H9 (cell line): Measurements from ENCODE around the gene DAZAP1. TPM values are rescaled to one million over a fixed set of nuclear protein-coding genes. Genes with fewer than 3 reads are reported as not detected.

Experiments
- DNase-seq: peaks from one replicate; pipeline ENCODE4 v3.0.0-alpha.2; 2017
- H2AFZ ChIP-seq: one replicate; pipeline ENCODE4 v1.6.1; 2013; ENCODE audit warnings: mild to moderate bottlenecking, low read length, control low read depth, moderate library complexity
- H2AK5ac ChIP-seq: 2 replicates; pipeline ENCODE4 v1.6.1; 2013; ENCODE audit warnings: low read length, control low read depth, mixed read lengths; ENCODE audit not compliant: insufficient read length
- H2BK120ac ChIP-seq: one replicate; pipeline ENCODE4 v1.6.1; 2013; ENCODE audit warnings: low read depth, mild to moderate bottlenecking, low read length, control low read depth, inconsistent platforms; ENCODE audit not compliant: poor library complexity, severe bottlenecking
- H2BK12ac ChIP-seq: 2 replicates; pipeline ENCODE4 v1.6.1; 2013; ENCODE audit warnings: low read length, control low read depth, mixed read lengths, low read depth; ENCODE audit not compliant: insufficient read length
- H2BK15ac ChIP-seq: 2 replicates; pipeline ENCODE4 v1.6.1; 2013; ENCODE audit warnings: low read depth, low read length, control low read depth
- H2BK20ac ChIP-seq: one replicate; pipeline ENCODE4 v1.6.1; 2013; ENCODE audit warnings: low read depth, mild to moderate bottlenecking, low read length, control low read depth, inconsistent platforms; ENCODE audit not compliant: poor library complexity, severe bottlenecking
- H2BK5ac ChIP-seq: 2 replicates; pipeline ENCODE4 v1.6.1; 2013; ENCODE audit warnings: low read length, control low read depth, mixed read lengths; ENCODE audit not compliant: insufficient read length
- H3K14ac ChIP-seq: 2 replicates; pipeline ENCODE4 v1.6.1; 2013; ENCODE audit warnings: low read length, control low read depth; ENCODE audit not compliant: insufficient read depth
- H3K18ac ChIP-seq: 2 replicates; pipeline ENCODE4 v1.6.1; 2013; ENCODE audit warnings: low read depth, mild to moderate bottlenecking, mixed read lengths, low read length, control low read depth; ENCODE audit not compliant: insufficient read length
- H3K23ac ChIP-seq: 2 replicates; pipeline ENCODE4 v1.6.1; 2013; ENCODE audit warnings: low read length, control low read depth, mixed read lengths, low read depth; ENCODE audit not compliant: insufficient read length
- H3K23me2 ChIP-seq: 2 replicates; pipeline ENCODE4 v1.6.1; 2013; ENCODE audit warnings: low read depth, mild to moderate bottlenecking, mixed read lengths, low read length, control low read depth; ENCODE audit not compliant: insufficient read length, poor library complexity, severe bottlenecking
- H3K27ac ChIP-seq: 2 replicates; pipeline ENCODE4 v1.5.1; 2013; ENCODE audit warnings: low read length, control low read depth, mixed read lengths, low read depth; ENCODE audit not compliant: insufficient read length
- H3K27me3 ChIP-seq: 2 replicates; pipeline ENCODE4 v1.6.1; 2013; ENCODE audit warnings: low read length, control low read depth, inconsistent platforms; ENCODE audit not compliant: insufficient read depth
- H3K4ac ChIP-seq: 2 replicates; pipeline ENCODE4 v1.6.1; 2013; ENCODE audit warnings: low read depth, mild to moderate bottlenecking, control low read depth, inconsistent platforms, low read length, moderate library complexity
- H3K4me1 ChIP-seq: 2 replicates; pipeline ENCODE4 v1.6.1; 2013; ENCODE audit warnings: low read length, control low read depth, inconsistent platforms; ENCODE audit not compliant: insufficient read depth
- H3K4me2 ChIP-seq: 2 replicates; pipeline ENCODE4 v1.6.1; 2013; ENCODE audit warnings: low read length, control low read depth, mixed read lengths; ENCODE audit not compliant: insufficient read length, insufficient read depth
- H3K56ac ChIP-seq: 2 replicates; pipeline ENCODE4 v1.6.1; 2013; ENCODE audit warnings: low read depth, mild to moderate bottlenecking, mixed read lengths, low read length, control low read depth; ENCODE audit not compliant: insufficient read length
- H3K79me1 ChIP-seq: 2 replicates; pipeline ENCODE4 v1.6.1; 2013; ENCODE audit warnings: low read depth, mild to moderate bottlenecking, moderate library complexity, low read length, control low read depth, inconsistent platforms; ENCODE audit not compliant: insufficient read depth, poor library complexity, severe bottlenecking
- H3K79me2 ChIP-seq: 2 replicates; pipeline ENCODE4 v1.6.1; 2013; ENCODE audit warnings: low read length, control low read depth, inconsistent platforms; ENCODE audit not compliant: insufficient read depth
- H3K9ac ChIP-seq: 2 replicates; pipeline ENCODE4 v1.6.1; 2013; ENCODE audit warnings: low read length, control low read depth, mixed read lengths; ENCODE audit not compliant: insufficient read length; ENCODE audit errors: extremely low read depth
- H3K9me3 ChIP-seq: one replicate; pipeline ENCODE4 v1.6.1; 2013; ENCODE audit warnings: low read depth, low read length, inconsistent platforms; ENCODE audit not compliant: control insufficient read depth
- H3T11ph ChIP-seq: one replicate; pipeline ENCODE4 v1.6.1; 2013; ENCODE audit warnings: mild to moderate bottlenecking, low read length, control low read depth, inconsistent platforms
- H4K20me1 ChIP-seq: one replicate; pipeline ENCODE4 v1.6.1; 2013; ENCODE audit not compliant: control insufficient read depth, insufficient read length, insufficient read depth
- H4K5ac ChIP-seq: 2 replicates; pipeline ENCODE4 v1.6.1; 2013; ENCODE audit warnings: low read depth, mild to moderate bottlenecking, mixed read lengths, low read length, control low read depth; ENCODE audit not compliant: insufficient read length
- H4K8ac ChIP-seq: replicated peaks from 2 replicates; pipeline ENCODE4 v1.6.1; 2013; ENCODE audit warnings: low read length, control low read depth, mixed read lengths, low read depth; ENCODE audit not compliant: insufficient read length
- H4K91ac ChIP-seq: 2 replicates; pipeline ENCODE4 v1.6.1; 2013; ENCODE audit warnings: low read depth, mild to moderate bottlenecking, moderate library complexity, mixed read lengths, low read length, control low read depth; ENCODE audit not compliant: insufficient read length
- H3K27ac Mint-ChIP-seq, 3 experiments: 2 replicates in 2 of 3; 3 replicates in 1 of 3; pipeline ENCODE4 v1.8.0; 2020 to 2021; ENCODE audit warnings: mixed read lengths in 3 of 3, mild to moderate bottlenecking in 1 of 3, moderate library complexity in 1 of 3
- H3K27me3 Mint-ChIP-seq: 2 replicates; pipeline ENCODE4 v1.8.0; 2021; ENCODE audit warnings: low read depth, mild to moderate bottlenecking, moderate library complexity, mixed read lengths
- H3K36me3 Mint-ChIP-seq, 3 experiments: 2 replicates in 2 of 3; 3 replicates in 1 of 3; pipeline ENCODE4 v1.8.0; 2020 to 2021; ENCODE audit warnings: low read depth in 3 of 3, mixed read lengths in 3 of 3; ENCODE audit not compliant: insufficient read depth in 1 of 3
- H3K4me1 Mint-ChIP-seq, 2 experiments: 2 replicates each; pipeline ENCODE4 v1.8.0; 2020; ENCODE audit warnings: mixed read lengths in 2 of 2
- H3K4me3 Mint-ChIP-seq, 2 experiments: 2 replicates in 1 of 2; 3 replicates in 1 of 2; pipeline ENCODE4 v1.8.0; 2020 to 2021; ENCODE audit warnings: mild to moderate bottlenecking in 2 of 2, mixed read lengths in 2 of 2, moderate library complexity in 1 of 2
- H3K9me3 Mint-ChIP-seq, 2 experiments: 2 replicates in 1 of 2; 3 replicates in 1 of 2; pipeline ENCODE4 v1.8.0; 2020; ENCODE audit warnings: mild to moderate bottlenecking in 2 of 2, mixed read lengths in 2 of 2, moderate library complexity in 1 of 2
- WGBS: extraction: QIAGEN DNeasy Blood & Tissue Kit; methylation state at CpG from one replicate; pipeline ENCODE4 v1.1.7; 2013; ENCODE audit warnings: missing lambda C conversion rate, low lambda C conversion rate, mixed read lengths; ENCODE audit not compliant: insufficient read length; ENCODE audit errors: extremely low coverage; 5-methylcytosine and 5-hydroxymethylcytosine counted together
- total RNA-seq: library from RNA; stranded (reverse); gene quantifications from 2 replicates; pipeline ENCODE4 v1.2.1, GENCODE V29; 2021
- TF ChIP-seq, protein P1 (sequence below): fragments of 200-600 bp; sonication (generic); conservative IDR thresholded peaks from 3 replicates; pipeline ENCODE4 v1.8.0; 2021; ENCODE audit warnings: antibody characterized with exemption, mild to moderate bottlenecking

Gene DAZAP1
- total RNA-seq, 1 experiment from 2014 or later, result 265 TPM

DNA sequence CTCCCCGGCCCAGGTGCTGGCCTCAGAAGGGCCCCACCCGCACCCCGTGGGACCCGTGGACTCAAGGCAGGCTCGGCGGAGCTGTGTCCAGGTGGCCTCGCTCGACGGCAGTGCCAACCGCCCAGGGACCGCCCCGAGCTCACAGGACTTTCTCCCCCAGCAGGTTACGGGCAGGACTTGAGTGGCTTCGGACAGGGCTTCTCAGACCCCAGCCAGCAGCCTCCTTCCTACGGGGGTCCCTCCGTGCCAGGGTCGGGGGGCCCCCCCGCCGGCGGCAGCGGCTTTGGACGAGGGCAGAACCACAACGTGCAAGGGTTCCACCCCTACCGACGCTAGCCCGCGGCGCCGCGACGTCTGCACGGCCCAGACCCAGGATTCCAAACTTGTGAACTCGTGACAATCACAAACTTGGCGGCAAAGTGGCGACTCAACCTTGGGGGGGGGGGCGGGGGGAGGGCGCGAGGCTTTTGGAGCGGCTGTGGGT is 27.2 kb downstream of the DAZAP1 start:
- Histone ChIP-seq H2AK5ac (no peak overlapping the region), H3K9ac (no peak overlapping the region), H3K27me3 (no peaks in the 10 kb centered on the region), H3K23me2 (peaks cover 5% of the 10 kb centered on the region), H4K91ac (no peak overlapping the region), H4K8ac (no peak overlapping the region), H2BK20ac (no peak overlapping the region), H2BK15ac (no peak overlapping the region), H3K23ac (no peak overlapping the region), H2BK12ac (no peak overlapping the region), H3K4me1 (no peaks in the 10 kb centered on the region), H2BK120ac (no peak overlapping the region), H3K14ac (no peak overlapping the region), H3K4me2 (no peak overlapping the region), H4K20me1 (no peaks in the 10 kb centered on the region), H2AFZ (no peak overlapping the region), H3K56ac (no peak overlapping the region), H4K5ac (no peak overlapping the region), H3K18ac (no peak overlapping the region), H2BK5ac (no peak overlapping the region), H3K79me2 (peaks cover 11% of the 10 kb centered on the region; the same call in 1 of the 2 replicates), H3K27ac (no peak overlapping the region), H3K4ac (no peak overlapping the region), H3K79me1 (peaks cover 4% of the 10 kb centered on the region), H3K9me3 (no peaks in the 10 kb centered on the region), H3T11ph (no peak overlapping the region)
- TF ChIP-seq, protein P1, sequence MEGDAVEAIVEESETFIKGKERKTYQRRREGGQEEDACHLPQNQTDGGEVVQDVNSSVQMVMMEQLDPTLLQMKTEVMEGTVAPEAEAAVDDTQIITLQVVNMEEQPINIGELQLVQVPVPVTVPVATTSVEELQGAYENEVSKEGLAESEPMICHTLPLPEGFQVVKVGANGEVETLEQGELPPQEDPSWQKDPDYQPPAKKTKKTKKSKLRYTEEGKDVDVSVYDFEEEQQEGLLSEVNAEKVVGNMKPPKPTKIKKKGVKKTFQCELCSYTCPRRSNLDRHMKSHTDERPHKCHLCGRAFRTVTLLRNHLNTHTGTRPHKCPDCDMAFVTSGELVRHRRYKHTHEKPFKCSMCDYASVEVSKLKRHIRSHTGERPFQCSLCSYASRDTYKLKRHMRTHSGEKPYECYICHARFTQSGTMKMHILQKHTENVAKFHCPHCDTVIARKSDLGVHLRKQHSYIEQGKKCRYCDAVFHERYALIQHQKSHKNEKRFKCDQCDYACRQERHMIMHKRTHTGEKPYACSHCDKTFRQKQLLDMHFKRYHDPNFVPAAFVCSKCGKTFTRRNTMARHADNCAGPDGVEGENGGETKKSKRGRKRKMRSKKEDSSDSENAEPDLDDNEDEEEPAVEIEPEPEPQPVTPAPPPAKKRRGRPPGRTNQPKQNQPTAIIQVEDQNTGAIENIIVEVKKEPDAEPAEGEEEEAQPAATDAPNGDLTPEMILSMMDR, result no peak
- DNase-seq, result no peak
- H3K9me3 Mint-ChIP-seq, result no peaks in the 10 kb centered on the region
- H3K27me3 Mint-ChIP-seq, result no peaks in the 10 kb centered on the region; the same call in 1 of the 2 replicates
- peaks cover 19 to 57% (median 42%) of the 10 kb centered on the region in 3 experiments; a peak in 6 of 7 replicates for H3K36me3 Mint-ChIP-seq
- no peak overlapping the region for H3K27ac Mint-ChIP-seq
- no peak overlapping the region for H3K4me3 Mint-ChIP-seq
- no CpG with 5 or more reads among the region's 39 CpGs for WGBS
- peaks cover 0 to 7% of the 10 kb centered on the region in 2 experiments for H3K4me1 Mint-ChIP-seq
